Cerebellar nuclear complex (tissue), 1 donor: ENCODE measurements around the gene TCHHL1.

Experiments used
- DNase-seq, 2 experiments: peaks; one replicate each; lab custom pipeline; 2025; lab: John Stamatoyannopoulos, UW

The TCHHL1 gene

DNA sequence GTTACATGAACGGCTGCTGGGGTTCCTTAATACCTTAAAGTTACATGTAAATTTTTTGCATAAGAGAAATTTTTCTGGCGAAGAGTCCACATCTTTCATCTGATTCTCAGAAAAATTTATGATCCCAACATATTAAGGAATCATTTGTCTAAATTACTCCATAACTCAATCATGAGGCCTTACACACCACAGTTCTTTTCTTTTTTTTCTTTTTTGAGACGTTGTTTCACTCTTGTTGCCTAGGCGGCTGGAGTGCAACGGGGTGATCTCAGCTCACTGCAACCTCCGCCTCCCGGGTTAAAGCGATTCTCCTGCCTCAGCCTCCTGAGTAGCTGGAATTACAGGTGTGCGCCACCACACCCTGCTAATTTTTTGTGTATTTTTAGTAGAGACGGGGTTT is 50.0 kb downstream of the TCHHL1 start:
- no peak for DNase-seq

GRCh38 chr1:152036267-152037216 is 52.3 kb downstream of the TCHHL1 start, which contains the start of gene S100A11:
TSS of gene S100A11 (minus strand) at chr1:152037004. CDS start at chr1:152036915, 89 bp downstream.
- no peak for DNase-seq

DNA sequence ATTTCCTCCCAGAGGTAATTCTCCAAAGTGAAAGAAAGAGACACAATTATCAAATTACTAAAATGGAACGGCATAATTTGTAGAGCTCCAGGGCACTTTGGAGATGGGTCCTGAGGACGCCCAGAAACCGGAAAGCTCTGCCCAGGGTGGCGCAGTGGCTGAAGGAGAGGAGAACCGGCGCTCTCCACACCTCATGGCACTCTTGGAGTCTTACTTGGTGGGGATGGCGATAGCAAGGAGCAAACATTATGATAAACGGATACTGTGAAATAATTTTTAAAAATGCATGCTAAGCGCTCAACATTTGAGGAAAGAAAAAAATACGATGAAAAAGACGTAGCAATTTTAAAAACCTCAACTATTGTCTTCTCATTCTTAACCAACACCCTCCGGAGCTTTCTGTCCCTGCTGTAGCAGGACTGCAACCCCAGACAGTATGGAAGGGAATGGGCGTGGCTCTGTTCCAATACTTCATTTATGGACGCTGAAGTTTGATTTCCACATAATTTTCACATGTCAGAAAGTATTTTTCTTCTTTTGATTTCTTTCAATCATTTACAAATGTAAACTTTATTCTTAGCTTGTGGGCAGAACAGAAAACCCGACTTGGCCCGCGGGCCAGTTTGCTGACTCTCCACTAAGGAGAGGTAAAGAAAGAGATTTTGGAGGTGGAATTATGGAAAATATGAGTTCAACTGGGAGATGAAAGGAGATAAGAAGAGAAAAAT is 53.2 kb downstream of the TCHHL1 start:
- DNase-seq, result no peak

DNA sequence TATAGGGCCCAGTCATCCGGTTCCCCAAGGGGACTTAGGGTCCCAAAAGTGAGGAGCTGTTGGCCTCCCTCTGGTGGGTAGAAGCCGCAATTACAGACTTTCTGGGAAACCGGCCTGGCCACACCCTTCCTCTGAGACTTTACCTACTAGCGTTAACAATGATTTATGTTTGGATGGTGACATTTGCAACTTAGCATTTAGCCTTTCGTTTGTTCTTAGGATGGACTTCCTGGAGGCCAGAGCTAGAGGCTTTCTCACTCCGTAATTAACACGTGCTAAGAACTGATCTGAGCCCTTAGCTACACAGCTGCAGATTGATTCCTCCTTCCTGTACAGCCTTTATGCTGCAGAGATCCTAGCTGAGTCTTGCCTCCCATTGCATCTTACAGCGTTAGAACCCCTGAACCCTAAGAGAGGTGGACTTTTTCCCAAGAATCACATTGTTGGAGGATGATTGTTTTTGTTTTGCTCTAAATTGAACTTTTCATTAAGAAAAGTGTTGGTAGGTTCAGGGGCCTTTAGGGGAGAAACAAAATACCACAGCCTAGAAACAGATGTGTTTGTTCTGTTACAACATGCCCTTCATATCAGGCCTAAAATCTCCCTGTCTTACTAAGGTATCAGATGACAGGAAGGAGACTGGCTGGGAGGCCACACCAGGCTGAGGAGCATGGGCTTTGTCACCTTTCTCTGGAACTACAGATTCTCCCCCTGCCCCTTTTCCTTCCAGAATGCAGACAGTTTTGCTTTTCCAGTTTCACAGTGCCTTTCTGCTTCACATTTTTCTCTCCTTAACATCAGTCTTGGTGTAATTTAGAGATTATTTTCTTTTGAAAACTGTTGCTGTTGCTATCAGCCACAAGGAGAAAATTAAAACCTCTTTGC is 54.0 kb downstream of the TCHHL1 start:
- DNase-seq, result no peak

GRCh38 chr1:152034324-152034653 is 54.6 kb downstream of the TCHHL1 start:
- DNase-seq, result no peak
